GM18505 (cell line): ENCODE data around the gene FAM47E.
"Not testable (repeated sequence)": the region's sequence is repeated elsewhere in the genome, so short reads cannot be mapped to it uniquely, and the experiment has no call there.

Experiments
- ATAC-seq: cut with Tn5 transposase; IDR thresholded peaks from one replicate; pipeline ENCODE4 v1.9.1; 2021; ENCODE audit not compliant: unreplicated experiment
- POLR2A ChIP-seq: IDR thresholded peaks from 4 replicates; pipeline ENCODE4 v1.6.1; 2011; ENCODE audit warnings: borderline replicate concordance; ENCODE audit not compliant: insufficient read depth, insufficient read length; ENCODE audit errors: extremely low read depth

Gene FAM47E

DNA sequence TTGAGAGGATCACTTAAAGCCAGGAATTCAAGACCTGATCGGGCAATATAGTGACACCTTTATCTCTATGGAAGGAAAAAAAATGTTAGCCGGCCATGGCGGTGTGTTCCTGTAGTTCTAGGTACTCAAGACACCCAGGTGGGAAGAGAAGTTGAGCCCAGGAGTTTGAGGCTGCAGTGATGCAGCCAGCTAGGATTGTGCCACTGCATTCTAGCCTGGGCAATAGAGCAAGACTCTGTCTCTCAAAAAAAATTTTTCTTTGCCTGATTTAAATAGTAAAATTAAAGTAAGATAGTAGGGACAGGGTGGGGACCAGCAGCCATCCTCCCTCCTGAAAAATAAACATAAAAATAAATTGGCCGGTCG lies 16.9 kb upstream of the FAM47E start:
- ATAC-seq, result no peak
- no peak for TF ChIP-seq POLR2A

- no peak for TF ChIP-seq POLR2A
- no peak for ATAC-seq
Observed at GRCh38 chr4:76235407-76235806, 16.1 kb upstream of the FAM47E start.

DNA sequence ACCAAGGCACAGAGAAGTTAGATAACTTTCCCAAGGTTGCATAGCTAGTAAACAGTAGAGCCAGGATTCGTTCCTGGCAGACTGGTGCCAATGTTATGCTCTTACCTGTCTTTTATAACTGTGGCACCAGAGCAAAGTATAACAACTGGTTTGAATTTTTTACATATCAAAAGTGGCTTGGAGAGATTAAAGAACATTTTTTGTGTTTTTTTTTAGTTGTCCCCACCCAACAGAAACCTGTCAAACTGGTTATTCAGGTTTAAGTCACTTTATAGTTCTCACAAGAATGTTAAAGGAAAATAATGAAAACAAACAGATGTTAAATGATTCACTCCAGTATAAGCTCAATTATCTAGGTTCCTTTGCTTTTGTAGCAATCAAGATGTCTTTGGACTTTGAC lies 15.6 kb upstream of the FAM47E start:
- TF ChIP-seq POLR2A, result no peak
- ATAC-seq, result no peak

- TF ChIP-seq POLR2A, result no peak
- ATAC-seq, result no peak
Observed at GRCh38 chr4:76238236-76238635, 13.3 kb upstream of the FAM47E start.

- no peak for TF ChIP-seq POLR2A
- no peak for ATAC-seq
Observed at GRCh38 chr4:76238701-76239100, 12.8 kb upstream of the FAM47E start.

DNA sequence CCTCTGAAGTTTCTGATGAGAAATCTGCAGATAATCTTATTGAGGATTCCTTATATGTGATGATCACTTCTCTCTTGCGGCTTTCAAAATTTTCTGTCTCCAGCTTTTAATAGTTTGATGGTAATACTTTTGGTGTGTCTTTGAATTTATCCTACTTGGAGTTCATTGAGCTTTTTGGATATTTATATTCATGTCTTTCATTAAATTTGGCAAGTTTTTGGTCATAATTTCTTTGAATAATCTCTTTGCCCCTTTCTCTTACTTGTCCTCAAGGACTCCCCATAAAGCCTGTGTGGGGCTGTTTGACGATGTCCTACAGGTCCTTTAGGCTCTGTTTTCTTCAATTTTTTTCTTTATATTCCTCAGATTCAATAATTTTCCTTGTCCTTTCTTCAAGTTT lies 11.3 kb upstream of the FAM47E start:
- TF ChIP-seq POLR2A, result no peak
- ATAC-seq, result no peak

GRCh38 chr4:76243877-76244276 lies 7.6 kb upstream of the FAM47E start:
- not testable (repeated sequence) for ATAC-seq

DNA sequence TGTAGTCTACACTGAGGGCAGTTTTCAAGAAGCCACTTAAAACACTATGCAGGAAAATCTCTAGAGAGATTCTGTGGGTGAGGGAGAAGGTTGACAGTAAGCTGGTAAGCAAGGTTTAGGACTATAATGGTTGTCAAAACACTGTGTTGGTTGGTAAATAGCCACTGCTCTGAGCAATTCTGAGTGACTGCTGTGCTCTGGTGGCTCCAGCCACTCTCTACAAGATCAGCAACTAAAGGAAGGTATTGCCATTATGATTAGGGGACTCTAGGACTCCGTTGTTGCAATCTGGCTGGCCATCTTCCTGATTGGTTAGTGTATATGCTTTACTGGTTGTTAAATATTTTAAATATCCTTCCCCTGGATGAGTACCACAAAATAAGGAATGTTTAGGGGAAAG lies 5.5 kb upstream of the FAM47E start:
- TF ChIP-seq POLR2A, result no peak
- ATAC-seq, result no peak

DNA sequence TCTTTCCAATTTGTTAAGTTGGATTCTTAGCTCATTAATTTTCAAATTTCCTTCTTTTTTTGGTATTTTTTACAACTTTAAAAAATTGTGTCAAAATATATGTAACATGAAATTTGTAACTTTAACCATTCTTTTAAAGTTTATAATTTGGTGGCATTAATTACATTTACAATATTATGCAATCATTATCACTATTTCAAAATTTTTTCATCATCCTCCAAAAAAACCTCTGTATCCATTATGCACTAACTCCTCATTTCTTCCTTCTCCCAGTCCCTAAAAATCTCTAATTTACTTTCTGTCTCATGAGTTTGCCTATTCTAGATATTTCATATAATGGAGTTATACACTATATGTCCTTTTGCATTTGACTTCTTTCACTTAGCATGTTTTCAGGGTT lies 4.7 kb upstream of the FAM47E start:
- ATAC-seq, result no peak
- no peak for TF ChIP-seq POLR2A

- TF ChIP-seq POLR2A, result no peak
- no peak for ATAC-seq
Observed at GRCh38 chr4:76250962-76251361, 559 bp upstream of the FAM47E start.

DNA sequence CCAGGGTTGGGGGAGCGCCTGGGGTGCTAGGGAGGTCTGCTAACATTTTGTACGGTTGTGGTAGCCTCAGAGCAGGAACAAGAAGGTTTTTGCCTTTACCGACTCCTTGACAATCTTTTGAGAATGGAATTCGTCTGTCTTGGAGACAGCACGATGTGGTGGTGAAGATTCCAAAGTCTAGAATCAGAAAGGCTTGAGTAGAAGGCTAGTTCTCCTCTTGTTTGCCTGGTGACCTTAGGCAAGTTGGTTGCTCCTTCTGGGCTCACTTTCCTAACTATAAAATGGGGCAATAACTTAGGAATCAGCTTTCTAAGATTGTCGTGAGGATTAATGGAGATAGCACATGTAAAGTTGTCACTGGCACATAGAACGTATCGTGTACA lies 741 bp downstream of the FAM47E start:
- TF ChIP-seq POLR2A, result no peak
- no peak for ATAC-seq

DNA sequence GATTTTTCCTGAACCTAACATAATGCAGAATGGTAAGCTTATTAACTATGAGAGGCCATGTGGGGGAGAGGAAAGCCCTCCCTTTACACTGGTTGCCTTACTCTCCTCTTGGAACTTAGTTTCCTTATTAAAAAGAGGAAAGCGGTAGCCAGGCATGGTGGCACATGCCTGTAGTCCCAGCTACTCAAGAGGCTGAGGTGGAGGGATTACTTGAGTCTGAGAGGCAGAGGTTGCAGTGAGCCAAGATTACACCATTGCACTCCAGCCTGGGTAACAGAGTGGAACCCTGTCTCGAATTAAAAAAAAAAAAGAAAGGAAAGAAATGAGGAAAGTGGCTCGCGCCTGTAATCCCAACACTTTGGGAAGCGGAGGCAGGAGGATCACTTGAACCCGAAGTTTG lies 2.0 kb downstream of the FAM47E start:
- ATAC-seq, result no peak
- TF ChIP-seq POLR2A, result no peak

DNA sequence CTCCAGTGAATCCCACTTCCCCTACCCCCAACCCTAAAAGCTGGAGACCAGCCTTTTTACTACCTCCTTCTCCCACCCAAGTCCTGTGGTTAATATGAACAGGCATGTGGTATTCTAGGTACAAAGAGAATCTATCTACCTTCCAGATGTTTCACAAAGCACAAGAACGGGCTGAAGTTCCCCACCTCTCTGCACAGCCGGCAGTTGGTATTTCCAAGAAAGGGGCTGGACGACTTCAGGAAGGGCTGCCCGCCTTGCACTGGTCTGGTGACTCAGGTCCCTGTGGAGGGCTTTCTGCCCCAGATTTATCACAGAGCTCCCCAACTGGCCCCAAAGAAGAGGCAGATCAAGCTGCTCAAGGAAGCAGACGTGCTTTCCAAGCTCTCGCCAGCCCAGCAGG lies 4.5 kb downstream of the FAM47E start:
- no peak for ATAC-seq
- TF ChIP-seq POLR2A, result no peak

DNA sequence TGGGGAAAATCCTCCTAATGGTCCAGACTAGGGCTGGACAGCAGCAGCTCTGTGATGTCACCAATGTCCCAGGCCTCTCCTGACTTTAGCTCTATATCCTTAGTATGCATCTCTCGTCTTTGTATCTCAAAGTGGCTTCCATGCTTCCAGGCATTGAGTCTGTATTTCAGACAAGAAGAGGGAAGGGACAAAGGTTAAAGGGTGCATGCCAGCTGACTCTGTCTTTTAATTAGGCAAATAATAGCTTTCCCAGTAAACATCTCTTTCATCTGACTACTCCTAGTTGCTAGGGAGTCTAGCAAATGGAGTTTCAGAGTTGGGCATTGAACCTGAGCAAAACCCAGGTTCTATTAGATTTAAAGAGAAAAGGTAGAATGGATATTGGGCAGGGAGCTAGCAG lies 5.4 kb downstream of the FAM47E start:
- no peak for ATAC-seq
- TF ChIP-seq POLR2A, result no peak

- TF ChIP-seq POLR2A, result no peak
- ATAC-seq, result no peak
Observed at GRCh38 chr4:76257824-76258223, 6.3 kb downstream of the FAM47E start.

GRCh38 chr4:76260571-76260970 lies 9.1 kb downstream of the FAM47E start:
- no peak for TF ChIP-seq POLR2A
- ATAC-seq, result no peak
